Astrocyte of the cerebellum (primary cell): ENCODE measurements around the gene GPC2.
A peak's percentile ranks its signal among the peaks of the same experiment; 100 is the strongest.

Source experiments
- DNase-seq: peaks from one replicate; pipeline ENCODE4 v3.0.0-alpha.2; 2011; ENCODE audit warnings: low read depth
- H3K4me3 ChIP-seq: 2 replicates; pipeline ENCODE4 v1.5.1; 2011; ENCODE audit warnings: mild to moderate bottlenecking, low read depth, low read length, moderate library complexity
- CTCF ChIP-seq: IDR thresholded peaks from 2 replicates; pipeline ENCODE4 v1.5.1; 2012; ENCODE audit warnings: low read length, low read depth, moderate library complexity, mild to moderate bottlenecking; ENCODE audit errors: missing control alignments
- in situ Hi-C: cut with HindIII; loops from 2 replicates; pipeline ENCODE4 v1.10.0; 2017; ENCODE audit warnings: low sequenced_read_pairs

Gene GPC2

DNA sequence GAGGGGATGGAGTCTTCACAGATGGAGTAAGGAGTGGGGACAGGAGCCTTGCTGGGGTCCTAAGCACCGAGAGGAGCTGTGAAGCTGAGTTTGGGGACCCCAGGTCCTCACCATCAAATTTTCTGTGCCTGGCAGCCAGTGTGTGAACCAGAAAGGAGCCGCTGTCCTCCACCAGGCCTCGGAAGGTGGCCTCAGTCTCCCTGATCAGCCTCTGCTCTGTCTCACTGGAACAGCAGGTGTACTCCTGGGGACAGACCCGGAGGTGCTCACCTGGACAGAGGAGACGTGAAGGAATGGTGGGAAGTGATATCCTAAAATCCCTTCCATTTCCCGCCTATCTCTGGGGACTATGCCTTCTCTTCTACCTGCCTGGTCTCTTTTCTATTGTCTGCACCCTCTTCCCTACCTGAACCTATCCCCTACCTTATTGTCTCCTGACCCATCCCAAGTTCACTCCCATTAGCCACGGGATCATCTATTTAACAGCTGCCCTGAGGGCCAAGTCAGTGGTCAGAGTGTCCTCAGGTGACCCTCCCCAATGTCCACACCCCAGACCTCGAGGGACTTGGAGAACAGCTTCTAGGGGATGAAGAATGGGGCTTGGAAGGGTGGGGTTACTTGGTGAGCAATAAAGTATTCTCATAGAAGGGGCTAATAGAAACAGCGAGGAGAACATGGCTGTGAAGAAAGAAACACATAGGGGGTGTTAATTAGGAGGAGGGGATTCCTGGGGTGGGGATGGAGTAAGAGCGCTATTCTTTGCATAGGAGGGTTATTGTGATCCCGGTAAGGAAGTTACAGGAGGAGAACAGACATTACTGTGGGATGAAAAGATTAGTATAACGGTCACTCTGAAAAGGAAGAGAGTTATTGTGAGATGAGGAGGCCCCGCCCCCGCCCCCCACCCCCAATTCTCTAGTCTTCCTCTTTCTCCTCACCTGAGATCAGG is 811 bp downstream of the GPC2 start:
- in situ Hi-C loops, result no loop called here
- TF ChIP-seq CTCF, result no peak
- peak overlapping the region; percentile 84 for H3K4me3 ChIP-seq
- DNase-seq, result no peak

DNA sequence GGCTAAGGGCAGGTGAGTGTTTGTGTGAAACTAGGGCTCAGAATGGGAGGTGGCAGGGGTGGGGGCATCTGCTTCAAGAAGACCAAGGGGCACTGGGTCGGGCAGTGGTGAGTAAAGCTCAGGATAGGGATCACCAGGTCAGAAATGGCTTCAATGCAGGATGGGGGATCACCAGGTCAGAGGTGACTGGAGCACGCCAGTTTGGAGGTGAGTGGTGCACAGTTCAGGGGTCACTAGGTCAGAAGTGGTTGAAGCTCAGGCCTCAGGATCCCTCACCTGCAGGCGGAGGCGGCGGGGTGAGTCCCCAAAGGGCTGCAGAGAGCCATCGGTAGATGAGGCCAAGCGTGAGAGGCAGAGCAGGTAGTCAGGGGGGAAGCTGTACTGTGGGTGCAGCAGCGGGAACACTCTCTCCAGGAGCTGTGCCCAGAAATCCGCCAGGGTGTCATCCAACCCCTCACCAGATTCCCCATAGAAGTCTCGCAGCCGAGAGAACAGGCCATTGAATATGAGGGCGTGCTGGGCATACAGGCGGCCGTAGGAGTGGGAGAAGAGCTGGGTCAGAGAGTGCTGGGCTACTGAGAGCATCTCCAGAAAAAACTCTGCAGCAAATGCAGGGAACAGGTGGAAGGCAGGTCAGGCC is 1.8 kb downstream of the GPC2 start:
- no peak overlapping the region for H3K4me3 ChIP-seq
- in situ Hi-C loops, result no loop called here
- no peak for TF ChIP-seq CTCF
- no peak for DNase-seq

GRCh38 chr7:100174582-100174981 is 2.6 kb downstream of the GPC2 start:
- no peak for TF ChIP-seq CTCF
- in situ Hi-C loops, result no loop called here
- DNase-seq, result no peak
- H3K4me3 ChIP-seq, result no peak overlapping the region

DNA sequence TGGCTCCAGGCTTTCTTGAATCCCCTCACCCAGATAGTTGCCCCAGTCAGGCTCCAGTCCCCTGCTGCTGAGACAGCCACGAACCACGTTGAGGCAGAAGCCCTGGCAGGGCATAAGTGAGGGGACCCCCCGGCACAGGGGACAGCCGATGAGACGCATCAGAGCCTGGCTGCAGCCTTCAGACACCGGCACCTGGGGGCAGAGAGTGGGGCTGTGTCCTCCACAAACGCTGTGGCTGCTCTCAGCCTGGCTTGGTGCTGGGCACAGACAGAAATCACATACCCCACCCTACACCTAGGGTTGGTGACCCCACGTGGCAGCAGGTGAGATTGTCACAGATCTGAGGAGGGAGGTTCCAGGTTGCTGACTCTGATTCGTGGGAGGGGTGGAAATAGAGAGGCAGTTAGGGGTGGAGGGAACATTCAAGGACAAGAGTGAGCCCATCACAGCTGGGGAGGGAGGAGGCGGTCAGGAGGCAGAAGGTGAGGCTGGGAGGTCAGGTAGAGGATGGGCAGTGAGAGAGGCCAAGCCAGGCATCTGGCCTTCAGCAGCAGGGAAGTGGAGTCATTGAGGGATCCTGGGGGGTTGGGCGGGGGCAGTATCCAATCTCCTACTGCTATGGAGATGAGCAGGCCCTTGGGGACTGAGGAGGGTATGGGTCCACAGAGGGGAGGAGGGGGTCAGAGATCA is 3.2 kb downstream of the GPC2 start:
- in situ Hi-C loops, result no loop called here
- no peak overlapping the region for H3K4me3 ChIP-seq
- TF ChIP-seq CTCF, result no peak
- DNase-seq, result no peak

DNA sequence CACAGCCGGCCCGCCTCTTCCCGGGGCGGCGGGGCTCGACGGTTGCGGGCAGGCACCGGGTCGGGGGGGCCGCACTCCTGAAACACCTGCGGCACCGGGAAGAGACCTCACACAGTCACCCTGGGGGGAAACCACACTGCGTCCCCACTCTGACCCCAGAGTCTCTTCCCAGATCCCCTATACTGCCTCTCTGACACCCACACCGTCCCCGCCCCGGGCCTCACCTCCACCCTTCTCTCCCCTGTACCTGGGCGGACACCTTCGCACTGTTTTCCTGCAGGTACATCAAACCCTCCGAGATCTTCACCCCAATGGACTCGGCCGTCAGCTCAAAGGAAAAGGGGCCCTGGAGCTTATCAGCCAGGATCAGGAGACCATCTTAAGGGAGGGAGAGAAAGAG is 5.3 kb downstream of the GPC2 start:
- H3K4me3 ChIP-seq, result no peak overlapping the region
- no peak for DNase-seq
- in situ Hi-C loops, result no loop called here
- no peak for TF ChIP-seq CTCF

DNA sequence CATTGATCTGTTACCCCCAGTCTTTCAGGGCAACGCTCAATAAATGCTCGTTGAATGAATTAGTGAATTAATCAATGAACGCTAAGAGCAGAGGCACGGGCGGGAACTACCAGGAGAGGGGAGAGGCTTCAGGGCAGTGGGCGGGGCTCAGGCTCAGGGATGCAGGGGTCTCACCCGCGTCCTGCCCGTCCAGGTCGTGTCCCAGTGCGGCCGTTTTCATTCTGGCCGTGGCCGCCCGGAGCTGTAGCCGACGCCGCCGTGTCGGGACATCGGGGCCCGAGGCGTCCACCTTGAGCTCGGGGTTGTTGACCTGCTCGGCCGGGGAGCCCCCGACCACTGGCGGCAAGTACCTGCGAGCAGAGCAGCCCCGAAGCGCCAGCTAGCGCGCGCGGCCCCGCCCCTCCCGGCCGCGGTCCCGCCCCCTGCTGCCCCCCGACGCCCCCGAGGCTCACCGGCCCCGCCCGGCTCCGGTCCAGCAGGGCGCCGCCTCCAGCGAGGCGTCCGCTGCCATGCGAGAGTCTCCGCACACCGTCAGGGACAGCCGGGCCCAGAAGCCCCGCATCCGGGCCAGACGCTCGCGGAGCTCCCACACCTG is 6.0 kb downstream of the GPC2 start:
- TF ChIP-seq CTCF, result no peak
- no peak for DNase-seq
- peak overlapping the region; percentile 19 for H3K4me3 ChIP-seq
- in situ Hi-C loops, result no loop called here
